H9 (cell line): ENCODE data around the gene PTPRJ. TPM values are rescaled to one million over a fixed set of nuclear protein-coding genes. Genes with fewer than 3 reads are reported as not detected.

Experiments used
- DNase-seq: peaks from one replicate; pipeline ENCODE4 v3.0.0-alpha.2; 2017
- H2AFZ ChIP-seq: one replicate; pipeline ENCODE4 v1.6.1; 2013; ENCODE audit warnings: mild to moderate bottlenecking, low read length, control low read depth, moderate library complexity
- H2AK5ac ChIP-seq: 2 replicates; pipeline ENCODE4 v1.6.1; 2013; ENCODE audit warnings: low read length, control low read depth, mixed read lengths; ENCODE audit not compliant: insufficient read length
- H2BK120ac ChIP-seq: one replicate; pipeline ENCODE4 v1.6.1; 2013; ENCODE audit warnings: low read depth, mild to moderate bottlenecking, low read length, control low read depth, inconsistent platforms; ENCODE audit not compliant: poor library complexity, severe bottlenecking
- H2BK12ac ChIP-seq: 2 replicates; pipeline ENCODE4 v1.6.1; 2013; ENCODE audit warnings: low read length, control low read depth, mixed read lengths, low read depth; ENCODE audit not compliant: insufficient read length
- H2BK15ac ChIP-seq: 2 replicates; pipeline ENCODE4 v1.6.1; 2013; ENCODE audit warnings: low read depth, low read length, control low read depth
- H2BK20ac ChIP-seq: one replicate; pipeline ENCODE4 v1.6.1; 2013; ENCODE audit warnings: low read depth, mild to moderate bottlenecking, low read length, control low read depth, inconsistent platforms; ENCODE audit not compliant: poor library complexity, severe bottlenecking
- H2BK5ac ChIP-seq: 2 replicates; pipeline ENCODE4 v1.6.1; 2013; ENCODE audit warnings: low read length, control low read depth, mixed read lengths; ENCODE audit not compliant: insufficient read length
- H3K14ac ChIP-seq: 2 replicates; pipeline ENCODE4 v1.6.1; 2013; ENCODE audit warnings: low read length, control low read depth; ENCODE audit not compliant: insufficient read depth
- H3K18ac ChIP-seq: 2 replicates; pipeline ENCODE4 v1.6.1; 2013; ENCODE audit warnings: low read depth, mild to moderate bottlenecking, mixed read lengths, low read length, control low read depth; ENCODE audit not compliant: insufficient read length
- H3K23ac ChIP-seq: 2 replicates; pipeline ENCODE4 v1.6.1; 2013; ENCODE audit warnings: low read length, control low read depth, mixed read lengths, low read depth; ENCODE audit not compliant: insufficient read length
- H3K23me2 ChIP-seq: 2 replicates; pipeline ENCODE4 v1.6.1; 2013; ENCODE audit warnings: low read depth, mild to moderate bottlenecking, mixed read lengths, low read length, control low read depth; ENCODE audit not compliant: insufficient read length, poor library complexity, severe bottlenecking
- H3K27ac ChIP-seq: 2 replicates; pipeline ENCODE4 v1.5.1; 2013; ENCODE audit warnings: low read length, control low read depth, mixed read lengths, low read depth; ENCODE audit not compliant: insufficient read length
- H3K27me3 ChIP-seq: 2 replicates; pipeline ENCODE4 v1.6.1; 2013; ENCODE audit warnings: low read length, control low read depth, inconsistent platforms; ENCODE audit not compliant: insufficient read depth
- H3K4ac ChIP-seq: 2 replicates; pipeline ENCODE4 v1.6.1; 2013; ENCODE audit warnings: low read depth, mild to moderate bottlenecking, control low read depth, inconsistent platforms, low read length, moderate library complexity
- H3K4me1 ChIP-seq: 2 replicates; pipeline ENCODE4 v1.6.1; 2013; ENCODE audit warnings: low read length, control low read depth, inconsistent platforms; ENCODE audit not compliant: insufficient read depth
- H3K4me2 ChIP-seq: 2 replicates; pipeline ENCODE4 v1.6.1; 2013; ENCODE audit warnings: low read length, control low read depth, mixed read lengths; ENCODE audit not compliant: insufficient read length, insufficient read depth
- H3K56ac ChIP-seq: 2 replicates; pipeline ENCODE4 v1.6.1; 2013; ENCODE audit warnings: low read depth, mild to moderate bottlenecking, mixed read lengths, low read length, control low read depth; ENCODE audit not compliant: insufficient read length
- H3K79me1 ChIP-seq: 2 replicates; pipeline ENCODE4 v1.6.1; 2013; ENCODE audit warnings: low read depth, mild to moderate bottlenecking, moderate library complexity, low read length, control low read depth, inconsistent platforms; ENCODE audit not compliant: insufficient read depth, poor library complexity, severe bottlenecking
- H3K79me2 ChIP-seq: 2 replicates; pipeline ENCODE4 v1.6.1; 2013; ENCODE audit warnings: low read length, control low read depth, inconsistent platforms; ENCODE audit not compliant: insufficient read depth
- H3K9ac ChIP-seq: 2 replicates; pipeline ENCODE4 v1.6.1; 2013; ENCODE audit warnings: low read length, control low read depth, mixed read lengths; ENCODE audit not compliant: insufficient read length; ENCODE audit errors: extremely low read depth
- H3K9me3 ChIP-seq: one replicate; pipeline ENCODE4 v1.6.1; 2013; ENCODE audit warnings: low read depth, low read length, inconsistent platforms; ENCODE audit not compliant: control insufficient read depth
- H3T11ph ChIP-seq: one replicate; pipeline ENCODE4 v1.6.1; 2013; ENCODE audit warnings: mild to moderate bottlenecking, low read length, control low read depth, inconsistent platforms
- H4K20me1 ChIP-seq: one replicate; pipeline ENCODE4 v1.6.1; 2013; ENCODE audit not compliant: control insufficient read depth, insufficient read length, insufficient read depth
- H4K5ac ChIP-seq: 2 replicates; pipeline ENCODE4 v1.6.1; 2013; ENCODE audit warnings: low read depth, mild to moderate bottlenecking, mixed read lengths, low read length, control low read depth; ENCODE audit not compliant: insufficient read length
- H4K8ac ChIP-seq: replicated peaks from 2 replicates; pipeline ENCODE4 v1.6.1; 2013; ENCODE audit warnings: low read length, control low read depth, mixed read lengths, low read depth; ENCODE audit not compliant: insufficient read length
- H4K91ac ChIP-seq: 2 replicates; pipeline ENCODE4 v1.6.1; 2013; ENCODE audit warnings: low read depth, mild to moderate bottlenecking, moderate library complexity, mixed read lengths, low read length, control low read depth; ENCODE audit not compliant: insufficient read length
- H3K27ac Mint-ChIP-seq, 3 experiments: 2 replicates in 2 of 3; 3 replicates in 1 of 3; pipeline ENCODE4 v1.8.0; 2020 to 2021; ENCODE audit warnings: mixed read lengths in 3 of 3, mild to moderate bottlenecking in 1 of 3, moderate library complexity in 1 of 3
- H3K27me3 Mint-ChIP-seq: 2 replicates; pipeline ENCODE4 v1.8.0; 2021; ENCODE audit warnings: low read depth, mild to moderate bottlenecking, moderate library complexity, mixed read lengths
- H3K36me3 Mint-ChIP-seq, 3 experiments: 2 replicates in 2 of 3; 3 replicates in 1 of 3; pipeline ENCODE4 v1.8.0; 2020 to 2021; ENCODE audit warnings: low read depth in 3 of 3, mixed read lengths in 3 of 3; ENCODE audit not compliant: insufficient read depth in 1 of 3
- H3K4me1 Mint-ChIP-seq, 2 experiments: 2 replicates each; pipeline ENCODE4 v1.8.0; 2020; ENCODE audit warnings: mixed read lengths in 2 of 2
- H3K4me3 Mint-ChIP-seq, 2 experiments: 2 replicates in 1 of 2; 3 replicates in 1 of 2; pipeline ENCODE4 v1.8.0; 2020 to 2021; ENCODE audit warnings: mild to moderate bottlenecking in 2 of 2, mixed read lengths in 2 of 2, moderate library complexity in 1 of 2
- H3K9me3 Mint-ChIP-seq, 2 experiments: 2 replicates in 1 of 2; 3 replicates in 1 of 2; pipeline ENCODE4 v1.8.0; 2020; ENCODE audit warnings: mild to moderate bottlenecking in 2 of 2, mixed read lengths in 2 of 2, moderate library complexity in 1 of 2
- WGBS: extraction: QIAGEN DNeasy Blood & Tissue Kit; methylation state at CpG from one replicate; pipeline ENCODE4 v1.1.7; 2013; ENCODE audit warnings: missing lambda C conversion rate, low lambda C conversion rate, mixed read lengths; ENCODE audit not compliant: insufficient read length; ENCODE audit errors: extremely low coverage; 5-methylcytosine and 5-hydroxymethylcytosine counted together
- total RNA-seq: library from RNA; stranded (reverse); gene quantifications from 2 replicates; pipeline ENCODE4 v1.2.1, GENCODE V29; 2021
- TF ChIP-seq, protein P1 (sequence below): fragments of 200-600 bp; sonication (generic); conservative IDR thresholded peaks from 3 replicates; pipeline ENCODE4 v1.8.0; 2021; ENCODE audit warnings: antibody characterized with exemption, mild to moderate bottlenecking

PTPRJ gene
- total RNA-seq, 1 experiment from 2014 or later, result 10.6 TPM

DNA sequence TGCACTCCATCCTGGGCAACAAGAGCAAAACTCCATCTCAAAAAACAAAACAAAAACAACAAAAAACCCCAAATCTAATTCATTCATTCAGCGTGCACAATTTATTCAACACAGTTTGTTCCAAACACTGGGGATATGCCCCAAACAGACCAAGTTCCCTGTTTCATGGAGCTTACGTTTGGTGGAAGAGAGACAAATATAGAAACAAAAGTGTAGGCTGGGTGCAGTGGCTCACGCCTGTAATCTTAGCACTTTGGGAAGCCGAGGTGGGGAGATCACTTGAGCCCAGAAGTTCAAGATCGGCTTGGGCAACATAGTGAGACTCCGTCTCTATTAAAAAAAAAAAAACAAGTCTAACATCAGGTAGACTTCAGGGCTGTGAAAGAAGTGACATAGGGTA lies 52.4 kb downstream of the PTPRJ start:
- no peak overlapping the region for H3K23ac ChIP-seq
- H4K8ac ChIP-seq, result no peak overlapping the region
- H3K27me3 Mint-ChIP-seq, result no peaks in the 10 kb centered on the region
- no peak overlapping the region for H3K14ac ChIP-seq
- no peak overlapping the region for H3K4me2 ChIP-seq
- no peak overlapping the region for H3T11ph ChIP-seq
- H3K36me3 Mint-ChIP-seq, result peaks cover 0 to 4% (median 0%) of the 10 kb centered on the region in 3 experiments; a peak in 2 of 7 replicates
- H2AFZ ChIP-seq, result no peak overlapping the region
- no peak overlapping the region; a peak in 1 of 5 replicates for H3K4me3 Mint-ChIP-seq
- no peak overlapping the region for H2BK120ac ChIP-seq
- H3K79me1 ChIP-seq, result no peaks in the 10 kb centered on the region
- no peak overlapping the region for H2BK12ac ChIP-seq
- H2BK20ac ChIP-seq, result no peak overlapping the region
- no peak overlapping the region for H3K18ac ChIP-seq
- no peak overlapping the region for H2BK5ac ChIP-seq
- no peaks in the 10 kb centered on the region for H4K20me1 ChIP-seq
- no peak overlapping the region for H2AK5ac ChIP-seq
- H3K56ac ChIP-seq, result no peak overlapping the region
- no peak overlapping the region for H4K5ac ChIP-seq
- no peak overlapping the region for H2BK15ac ChIP-seq
- H3K79me2 ChIP-seq, result 0 out of 2 replicates have a peak, but pooled peaks cover 2% of the 10 kb centered on the region
- no peaks in the 10 kb centered on the region for H3K27me3 ChIP-seq
- no peak overlapping the region for H3K9ac ChIP-seq
- no CpG with 5 or more reads among the region's 6 CpGs for WGBS
- H3K23me2 ChIP-seq, result no peaks in the 10 kb centered on the region
- H3K9me3 Mint-ChIP-seq, result no peaks in the 10 kb centered on the region; a peak in 1 of 5 replicates
- no peak overlapping the region for H3K4ac ChIP-seq
- no peak overlapping the region for H3K27ac ChIP-seq
- no peak for DNase-seq
- peaks cover 31 to 50% of the 10 kb centered on the region in 2 experiments for H3K4me1 Mint-ChIP-seq
- H3K9me3 ChIP-seq, result no peaks in the 10 kb centered on the region
- H4K91ac ChIP-seq, result no peak overlapping the region
- peaks cover 10% of the 10 kb centered on the region; the same call in 1 of the 2 replicates for H3K4me1 ChIP-seq
- TF ChIP-seq, protein P1, sequence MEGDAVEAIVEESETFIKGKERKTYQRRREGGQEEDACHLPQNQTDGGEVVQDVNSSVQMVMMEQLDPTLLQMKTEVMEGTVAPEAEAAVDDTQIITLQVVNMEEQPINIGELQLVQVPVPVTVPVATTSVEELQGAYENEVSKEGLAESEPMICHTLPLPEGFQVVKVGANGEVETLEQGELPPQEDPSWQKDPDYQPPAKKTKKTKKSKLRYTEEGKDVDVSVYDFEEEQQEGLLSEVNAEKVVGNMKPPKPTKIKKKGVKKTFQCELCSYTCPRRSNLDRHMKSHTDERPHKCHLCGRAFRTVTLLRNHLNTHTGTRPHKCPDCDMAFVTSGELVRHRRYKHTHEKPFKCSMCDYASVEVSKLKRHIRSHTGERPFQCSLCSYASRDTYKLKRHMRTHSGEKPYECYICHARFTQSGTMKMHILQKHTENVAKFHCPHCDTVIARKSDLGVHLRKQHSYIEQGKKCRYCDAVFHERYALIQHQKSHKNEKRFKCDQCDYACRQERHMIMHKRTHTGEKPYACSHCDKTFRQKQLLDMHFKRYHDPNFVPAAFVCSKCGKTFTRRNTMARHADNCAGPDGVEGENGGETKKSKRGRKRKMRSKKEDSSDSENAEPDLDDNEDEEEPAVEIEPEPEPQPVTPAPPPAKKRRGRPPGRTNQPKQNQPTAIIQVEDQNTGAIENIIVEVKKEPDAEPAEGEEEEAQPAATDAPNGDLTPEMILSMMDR, result no peak
- no peak overlapping the region; a peak in 2 of 7 replicates for H3K27ac Mint-ChIP-seq
